ENCODE measurements around the gene TUBA3D. TPM values are rescaled to one million over a fixed set of nuclear protein-coding genes. Genes with fewer than 3 reads are reported as not detected.
"Not testable (repeated sequence)": the region's sequence is repeated elsewhere in the genome, so short reads cannot be mapped to it uniquely, and the experiment has no call there.

The TUBA3D gene
- polyA plus RNA-seq (ENCODE audit: insufficient read length in 4 of 4): 1 to 10 TPM in 2 of 4 donors, under 1 TPM in 2; 0.21 to 1.8 (median 0.89) TPM

GRCh38 chr2:131475831-131476230 lies at the start of gene TUBA3D:
TSS of gene TUBA3D (plus strand) at chr2:131476119. CDS start at chr2:131476200, 81 bp downstream.
- no peak for DNase-seq (ENCODE audit: low read depth in 4 of 4, low spot score in 2 of 4)

GRCh38 chr2:131426727-131427126 lies 49.2 kb upstream of the TUBA3D start:
- no peak for DNase-seq (ENCODE audit: low read depth in 4 of 4, low spot score in 2 of 4)

- DNase-seq (ENCODE audit: low read depth in 4 of 4, low spot score in 2 of 4): no peak
Measured at GRCh38 chr2:131431336-131431735, 44.6 kb upstream of the TUBA3D start.

GRCh38 chr2:131440742-131441468 lies 35.0 kb upstream of the TUBA3D start:
- not testable (repeated sequence) for DNase-seq (ENCODE audit: low read depth in 4 of 4, low spot score in 2 of 4)

GRCh38 chr2:131444736-131445514 lies 31.0 kb upstream of the TUBA3D start:
- not testable (repeated sequence) for DNase-seq (ENCODE audit: low read depth in 4 of 4, low spot score in 2 of 4)

GRCh38 chr2:131445515-131445797 lies 30.5 kb upstream of the TUBA3D start:
- DNase-seq (ENCODE audit: low read depth in 4 of 4, low spot score in 2 of 4): not testable (repeated sequence)

- DNase-seq (ENCODE audit: low read depth in 4 of 4, low spot score in 2 of 4): no peak
Measured at GRCh38 chr2:131445896-131446295, 30.0 kb upstream of the TUBA3D start.

GRCh38 chr2:131447981-131448380 lies 27.9 kb upstream of the TUBA3D start:
- DNase-seq (ENCODE audit: low read depth in 4 of 4, low spot score in 2 of 4): not testable (repeated sequence)

GRCh38 chr2:131451265-131451949 lies 24.5 kb upstream of the TUBA3D start:
- DNase-seq (ENCODE audit: low read depth in 4 of 4, low spot score in 2 of 4): not testable (repeated sequence)

- not testable (repeated sequence) for DNase-seq (ENCODE audit: low read depth in 4 of 4, low spot score in 2 of 4)
Measured at GRCh38 chr2:131454914-131455313, 21.0 kb upstream of the TUBA3D start.

- DNase-seq (ENCODE audit: low read depth in 4 of 4, low spot score in 2 of 4): not testable (repeated sequence)
Measured at GRCh38 chr2:131467722-131468121, 8.2 kb upstream of the TUBA3D start.

GRCh38 chr2:131470944-131471343 lies 5.0 kb upstream of the TUBA3D start:
- not testable (repeated sequence) for DNase-seq (ENCODE audit: low read depth in 4 of 4, low spot score in 2 of 4)

- DNase-seq (ENCODE audit: low read depth in 4 of 4, low spot score in 2 of 4): not testable (repeated sequence)
Measured at GRCh38 chr2:131471624-131472023, 4.3 kb upstream of the TUBA3D start.

GRCh38 chr2:131473266-131473665 lies 2.7 kb upstream of the TUBA3D start:
- not testable (repeated sequence) for DNase-seq (ENCODE audit: low read depth in 4 of 4, low spot score in 2 of 4)

- DNase-seq (ENCODE audit: low read depth in 4 of 4, low spot score in 2 of 4): not testable (repeated sequence)
Measured at GRCh38 chr2:131476363-131476762, 444 bp downstream of the TUBA3D start.

- DNase-seq (ENCODE audit: low read depth in 4 of 4, low spot score in 2 of 4): not testable (repeated sequence)
Measured at GRCh38 chr2:131477227-131477626, 1.3 kb downstream of the TUBA3D start.

- DNase-seq (ENCODE audit: low read depth in 4 of 4, low spot score in 2 of 4): not testable (repeated sequence)
Measured at GRCh38 chr2:131478074-131478849, 2.3 kb downstream of the TUBA3D start.

- DNase-seq (ENCODE audit: low read depth in 4 of 4, low spot score in 2 of 4): not testable (repeated sequence)
Measured at GRCh38 chr2:131478850-131479461, 3.0 kb downstream of the TUBA3D start.

- not testable (repeated sequence) for DNase-seq (ENCODE audit: low read depth in 4 of 4, low spot score in 2 of 4)
Measured at GRCh38 chr2:131480351-131480750, 4.4 kb downstream of the TUBA3D start.
